ENCODE data around the gene PYGO1. TPM values are rescaled to one million over a fixed set of nuclear protein-coding genes. Genes with fewer than 3 reads are reported as not detected.

The PYGO1 gene
- total and polyA plus RNA-seq, 2 of the 8 experiments (the other 6 are each of a cell fraction or from before 2014, with no cell fraction given), result 0.50 to 1.1 TPM

- Histone ChIP-seq H2BK12ac (ENCODE audit: low read depth, low read length) (no peak overlapping the region), H3K79me2 (ENCODE audit: control insufficient read depth in 1 of 2, insufficient read depth in 2 of 2, low read length in 2 of 2) (no peaks in the 10 kb centered on the region), H3K56ac (replicated peaks; ENCODE audit: insufficient read length, low read depth, low read length) (no peak overlapping the region), H3K27me3 (replicated peaks in 1 of 4; ENCODE audit: control insufficient read depth in 3 of 4, extremely low read depth in 1 of 4, insufficient read depth in 3 of 4, low read length in 3 of 4) (no peaks in the 10 kb centered on the region), H3K4me3 (ENCODE audit: extremely low read depth in 1 of 4, insufficient read depth in 2 of 4, low read depth in 3 of 4, low read length in 4 of 4) (no peak overlapping the region), H3K14ac (ENCODE audit: insufficient read length) (no peak overlapping the region), H3K9me3 (ENCODE audit: insufficient read depth in 2 of 2, low read depth in 1 of 2, low read length in 1 of 2) (no peaks in the 10 kb centered on the region; a peak in 1 of 4 replicates), H3K23me2 (ENCODE audit: low read depth, low read length) (no peaks in the 10 kb centered on the region), H4K5ac (ENCODE audit: insufficient read length, low read depth, low read length) (no peak overlapping the region), H2BK15ac (ENCODE audit: low read length) (no peak overlapping the region), H2BK20ac (ENCODE audit: low read length) (no peak overlapping the region), H4K20me1 (replicated peaks in 1 of 2; ENCODE audit: control insufficient read depth in 1 of 2, insufficient read depth in 2 of 2, low read length in 2 of 2) (no peaks in the 10 kb centered on the region), H2BK5ac (ENCODE audit: low read depth, low read length) (no peak overlapping the region), H3K79me1 (ENCODE audit: low read depth, low read length) (no peaks in the 10 kb centered on the region), H3K9ac (replicated peaks in 1 of 4; ENCODE audit: extremely low read depth in 1 of 4, low read depth in 3 of 4, low read length in 3 of 4) (no peak overlapping the region), H4K8ac (ENCODE audit: extremely low read depth, insufficient read depth, low read length) (no peak overlapping the region), H3K4ac (replicated peaks; ENCODE audit: insufficient read length, low read depth, low read length) (no peak overlapping the region), H4K91ac (replicated peaks; ENCODE audit: insufficient read length, low read length) (no peak overlapping the region), H3K36me3 (ENCODE audit: control insufficient read depth in 2 of 4, insufficient read depth in 4 of 4, low read length in 3 of 4) (no peaks in the 10 kb centered on the region), H3K18ac (ENCODE audit: extremely low read depth, low read length) (no peak overlapping the region), H2AFZ (ENCODE audit: low read length) (no peak overlapping the region), H3K23ac (ENCODE audit: insufficient read length) (no peak overlapping the region), H3K27ac (ENCODE audit: low read depth, low read length) (no peak overlapping the region), H3K4me1 (replicated peaks in 1 of 4; ENCODE audit: control insufficient read depth in 3 of 4, insufficient read depth in 4 of 4, low read length in 3 of 4) (no peaks in the 10 kb centered on the region), H2BK120ac (replicated peaks; ENCODE audit: low read depth, low read length) (no peak overlapping the region), H3K4me2 (ENCODE audit: insufficient read depth in 1 of 2, low read depth in 2 of 2, low read length in 2 of 2) (no peak overlapping the region), H2AK5ac (ENCODE audit: low read depth, low read length) (no peak overlapping the region)
- TF ChIP-seq BCL11A (IDR thresholded peaks at IDR 0.05; ENCODE audit: low read depth in 2 of 2, low read length in 2 of 2) (no peak), SUZ12 (IDR thresholded peaks at IDR 0.05; ENCODE audit: low read length) (no peak), HDAC2 (IDR thresholded peaks at IDR 0.05; ENCODE audit: borderline replicate concordance in 1 of 2, low read depth in 2 of 2, low read length in 2 of 2) (no peak), RXRA (IDR thresholded peaks at IDR 0.05; ENCODE audit: insufficient read depth, low read depth, low read length) (no peak), JUN (IDR thresholded peaks at IDR 0.05; ENCODE audit: low read depth, low read length) (no peak), SRF (IDR thresholded peaks at IDR 0.05; ENCODE audit: low read depth, low read length) (no peak), USF2 (IDR thresholded peaks at IDR 0.05; ENCODE audit: low read length) (no peak), MAFK (IDR thresholded peaks at IDR 0.05; ENCODE audit: low read depth, low read length) (no peak), NANOG (IDR thresholded peaks at IDR 0.05; ENCODE audit: insufficient read depth, low read depth, low read length, poor library complexity, severe bottlenecking) (no peak)
- ChIA-PET CTCF (ENCODE audit: partially characterized antibody) (interaction anchor here (1.0 kb wide), 1 partner anchor 10 kb away, joined by 3 read pairs; no protein-coding TSS in a partner anchor), POLR2A (ENCODE audit: partially characterized antibody) (no interaction called here)
- 93% methylated on average over 5 of the region's 5 CpGs; no CpG with 5 or more reads in 1 of the 2 experiments for WGBS, 2 experiments (ENCODE audit: extremely low coverage in 1 of 2, insufficient coverage in 1 of 2, insufficient read length in 1 of 2, insufficient replicate concordance in 2 of 2, low coverage in 1 of 2, low lambda C conversion rate in 2 of 2, missing lambda C conversion rate in 1 of 2)
- DNase-seq (ENCODE audit: low read depth in 1 of 2, low spot score in 2 of 2) (no peak), FAIRE-seq (no peak)
Measured at GRCh38 chr15:55606214-55606613, 18.1 kb upstream of the PYGO1 start.
